Ovary (tissue), 3 donors: Measurements from ENCODE around the gene C1R.

ENCODE experiments used
- CTCF ChIP-seq, 3 donors: fragments of 450-650 bp in 2 of 3; fragments of 200-600 bp in 1 of 3; IDR thresholded peaks; one replicate each; pipeline versions ENCODE4 v1.5.1 to v1.8.0; 2016 to 2022; ENCODE audit warnings: antibody characterized with exemption in 3 of 3, mild to moderate bottlenecking in 1 of 3
- EP300 ChIP-seq: sonication (generic); formaldehyde crosslinking; IDR thresholded peaks from one replicate; pipeline ENCODE4 v1.6.1; 2017; ENCODE audit warnings: antibody characterized with exemption
- POLR2A ChIP-seq: fragments of 450-650 bp; IDR thresholded peaks from one replicate; pipeline ENCODE4 v1.6.1; 2017; ENCODE audit warnings: antibody characterized with exemption, mild to moderate bottlenecking, moderate library complexity
- donor health status: DM: no; HTN: no; CAD: no.

- no peak for TF ChIP-seq CTCF (IDR thresholded peaks at IDR 0.05)
- no peak for TF ChIP-seq EP300
- no peak for TF ChIP-seq POLR2A
These were observed 45.7 kb upstream of the C1R start for GRCh38 chr12:7137908-7138307.
